Renal pelvis (tissue), 4 donors: ENCODE measurements around the gene ENGASE. TPM values are rescaled to one million over a fixed set of nuclear protein-coding genes. Genes with fewer than 3 reads are reported as not detected.

Experiments
- DNase-seq: peaks from one replicate; pipeline ENCODE4 v3.0.0-alpha.2; 2013
- polyA plus RNA-seq, 3 donors: library from polyadenylated mRNA; unstranded; fragments of 120-200 nt; gene quantifications; one replicate each; pipeline ENCODE4 v1.2.1, GENCODE V29; 2013; ENCODE audit not compliant: insufficient read length in 3 of 3

Gene ENGASE
- polyA plus RNA-seq, 3 donors, result 14.9 to 24.5 (median 20.7) TPM

DNA sequence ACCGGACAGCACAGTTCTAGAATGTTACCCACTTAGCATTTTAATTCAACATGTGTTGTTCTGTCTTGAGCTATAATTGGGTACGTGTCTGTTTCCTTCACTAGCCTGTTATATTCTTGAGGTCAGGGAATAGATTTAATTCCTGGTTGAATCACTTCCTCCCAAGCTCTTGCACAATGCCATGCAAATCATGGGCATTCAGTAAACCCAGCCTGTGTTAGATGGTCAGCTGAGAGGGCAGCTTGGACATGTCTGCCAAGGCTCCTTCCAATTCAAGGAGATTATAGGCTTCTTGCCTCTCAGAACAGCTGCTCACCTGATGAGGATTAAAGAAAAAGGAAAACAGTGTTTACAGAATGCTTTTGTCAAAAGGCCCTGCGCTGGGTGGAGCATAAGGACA, 38.0 kb upstream of the ENGASE start:
- no peak for DNase-seq

DNA sequence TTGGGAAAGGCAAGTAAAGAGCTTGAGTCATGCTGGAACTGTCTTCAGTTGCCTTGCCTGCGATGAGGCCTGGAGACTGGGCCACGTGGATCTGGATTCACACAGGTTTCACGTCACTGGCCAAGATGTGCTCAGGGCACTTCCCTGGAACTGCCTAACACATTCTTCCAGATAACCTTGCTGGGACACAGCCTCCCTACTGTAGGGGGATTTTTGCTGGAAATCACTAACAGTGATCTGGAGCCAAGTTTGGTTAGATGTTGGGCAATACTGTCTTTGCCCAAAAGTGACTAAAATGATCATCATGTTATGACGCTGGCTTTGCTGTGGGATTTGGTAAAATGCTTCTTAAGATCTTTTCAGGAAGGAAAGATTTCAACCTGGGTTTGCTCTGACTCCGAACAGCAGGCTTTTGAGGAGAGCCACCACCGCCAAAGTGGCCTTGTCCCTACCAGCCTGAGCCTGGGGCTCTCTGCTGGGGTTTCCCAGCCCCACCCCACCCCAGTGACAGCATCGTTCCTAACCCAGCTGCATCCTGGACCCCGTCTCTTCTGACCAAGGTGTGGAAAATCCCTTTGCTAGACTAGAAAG, 36.0 kb upstream of the ENGASE start:
- DNase-seq, result no peak

DNA sequence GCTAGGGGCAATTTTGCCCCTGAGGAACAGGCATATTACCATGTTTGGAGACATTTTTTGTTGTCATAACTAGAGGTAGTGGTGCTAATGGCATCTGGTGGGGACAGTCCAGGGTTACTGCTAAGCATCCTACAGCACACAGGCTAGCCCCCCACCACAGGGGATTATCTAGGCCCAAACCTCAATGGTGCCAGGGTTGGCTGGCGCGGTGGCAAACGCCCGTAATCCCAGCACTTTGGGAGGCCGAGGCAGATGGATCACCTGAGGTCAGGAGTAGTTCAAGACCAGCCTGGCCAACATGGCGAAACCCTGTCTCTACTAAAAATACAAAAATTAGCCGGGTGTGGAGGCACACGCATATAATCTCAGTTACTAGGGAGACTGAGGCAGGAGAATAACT, 35.5 kb upstream of the ENGASE start:
- no peak for DNase-seq

DNA sequence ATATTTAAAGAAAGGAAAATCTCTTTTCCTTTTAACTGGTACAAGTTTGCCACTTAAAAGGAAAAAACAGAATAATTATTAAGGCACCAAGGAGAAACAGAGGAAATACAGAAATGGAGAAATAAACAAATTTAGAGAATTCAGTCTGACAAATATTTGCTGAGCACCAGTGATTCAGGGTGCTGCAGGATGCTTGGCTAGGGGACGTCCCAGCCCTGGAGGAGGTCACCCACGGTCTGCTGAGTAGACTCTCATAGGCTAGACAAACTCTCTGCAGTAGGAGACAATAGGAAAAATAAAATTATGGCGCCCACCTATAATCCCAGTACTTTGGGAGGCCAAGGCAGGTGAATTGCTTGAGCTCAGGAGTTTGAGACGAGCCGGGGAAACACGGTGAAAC, 34.7 kb upstream of the ENGASE start:
- no peak for DNase-seq

DNA sequence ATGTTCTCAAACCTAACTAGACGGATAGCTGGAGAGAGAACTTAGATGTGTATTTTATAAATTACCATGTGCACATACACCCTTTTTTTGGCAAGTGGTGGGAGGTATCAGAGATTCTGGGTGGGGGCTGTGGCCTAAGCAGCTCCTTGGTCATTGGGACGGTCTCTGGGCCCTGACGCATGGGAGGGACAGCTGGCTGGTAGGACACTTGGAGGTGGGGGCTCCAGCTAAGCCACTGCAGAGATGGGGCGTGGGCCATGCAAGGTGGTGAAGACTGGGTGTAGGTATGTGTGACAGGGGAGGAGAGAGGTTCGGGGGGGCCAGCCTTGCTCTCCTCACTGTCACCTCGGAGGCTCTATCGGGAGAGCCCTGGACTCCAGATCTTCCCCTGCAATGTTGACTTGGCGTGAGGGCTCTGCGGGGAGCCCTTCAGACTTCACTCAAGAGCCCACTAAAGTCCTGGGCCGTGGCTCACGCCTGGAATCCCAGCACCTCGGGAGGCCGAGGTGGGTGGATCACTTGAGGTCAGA, 33.5 kb upstream of the ENGASE start:
- no peak for DNase-seq

DNA sequence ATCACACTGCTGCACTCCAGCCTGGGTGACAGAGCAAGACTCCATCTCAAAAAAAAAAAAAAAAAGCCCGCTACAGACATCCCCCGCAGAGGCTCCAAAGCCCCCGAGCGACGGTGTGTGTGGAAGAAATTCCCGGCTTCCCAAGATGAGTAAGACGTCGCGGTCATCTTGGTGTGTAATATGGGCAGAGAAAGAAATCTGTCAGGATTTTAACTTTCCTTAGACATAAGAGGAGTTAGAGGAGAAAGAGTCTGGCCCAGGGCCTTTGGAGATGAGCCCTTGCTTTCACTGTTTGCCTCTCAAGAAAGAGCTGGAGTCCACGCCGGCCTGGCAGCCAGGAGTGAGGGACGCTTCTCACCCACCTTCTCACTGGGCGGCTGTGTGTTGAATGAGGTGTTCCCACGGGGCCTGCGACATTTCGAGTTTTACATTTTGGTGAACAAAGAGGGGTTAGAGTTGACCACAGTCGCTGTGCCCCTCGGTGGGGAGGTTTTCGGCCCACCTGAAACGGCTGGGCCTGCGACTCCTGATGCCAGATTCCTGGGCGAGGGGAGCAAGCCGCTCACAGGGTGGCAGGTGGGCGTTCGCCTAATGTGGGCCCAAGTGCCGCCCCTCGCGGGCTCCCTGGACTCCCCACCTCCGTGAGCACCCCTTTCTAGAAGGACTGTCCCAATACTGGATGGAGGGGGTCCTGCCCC, 32.8 kb upstream of the ENGASE start:
- DNase-seq, result no peak

DNA sequence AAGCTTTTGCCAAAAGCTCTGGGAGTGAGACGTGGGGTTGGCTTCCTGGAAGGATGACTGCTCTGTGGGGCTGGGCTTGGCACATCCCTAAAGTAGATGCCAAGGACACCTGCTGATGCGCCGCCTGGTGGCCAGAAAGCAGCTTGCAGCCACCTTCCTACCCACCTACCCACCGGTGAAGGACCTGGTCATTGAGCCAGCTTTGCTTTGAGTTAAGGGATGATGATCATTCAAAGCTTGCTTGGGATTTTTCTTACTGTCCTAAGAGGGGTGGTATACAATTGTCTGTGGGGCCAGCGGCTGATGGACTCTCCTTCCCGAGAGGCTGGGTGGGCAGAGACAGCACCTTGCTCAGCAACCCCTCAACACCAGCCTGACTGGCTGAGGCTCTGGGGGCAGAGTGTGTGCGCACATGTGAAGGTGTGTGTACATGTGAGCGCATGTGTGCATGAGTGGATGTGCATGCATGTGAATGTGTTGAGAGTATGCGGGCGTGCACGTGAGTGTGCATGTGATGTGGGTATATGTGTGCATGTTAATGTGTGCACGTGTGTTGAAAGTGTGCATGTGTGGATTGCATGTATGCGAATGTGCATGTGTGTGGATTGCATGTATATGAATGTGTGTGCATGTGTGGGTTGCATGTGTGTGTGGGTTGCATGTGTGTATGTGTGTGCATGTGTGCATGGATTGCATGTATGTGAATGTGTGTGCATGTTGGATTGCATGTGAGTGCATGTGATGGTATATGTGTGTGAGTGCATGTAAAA, 32.0 kb upstream of the ENGASE start:
- DNase-seq, result no peak

DNA sequence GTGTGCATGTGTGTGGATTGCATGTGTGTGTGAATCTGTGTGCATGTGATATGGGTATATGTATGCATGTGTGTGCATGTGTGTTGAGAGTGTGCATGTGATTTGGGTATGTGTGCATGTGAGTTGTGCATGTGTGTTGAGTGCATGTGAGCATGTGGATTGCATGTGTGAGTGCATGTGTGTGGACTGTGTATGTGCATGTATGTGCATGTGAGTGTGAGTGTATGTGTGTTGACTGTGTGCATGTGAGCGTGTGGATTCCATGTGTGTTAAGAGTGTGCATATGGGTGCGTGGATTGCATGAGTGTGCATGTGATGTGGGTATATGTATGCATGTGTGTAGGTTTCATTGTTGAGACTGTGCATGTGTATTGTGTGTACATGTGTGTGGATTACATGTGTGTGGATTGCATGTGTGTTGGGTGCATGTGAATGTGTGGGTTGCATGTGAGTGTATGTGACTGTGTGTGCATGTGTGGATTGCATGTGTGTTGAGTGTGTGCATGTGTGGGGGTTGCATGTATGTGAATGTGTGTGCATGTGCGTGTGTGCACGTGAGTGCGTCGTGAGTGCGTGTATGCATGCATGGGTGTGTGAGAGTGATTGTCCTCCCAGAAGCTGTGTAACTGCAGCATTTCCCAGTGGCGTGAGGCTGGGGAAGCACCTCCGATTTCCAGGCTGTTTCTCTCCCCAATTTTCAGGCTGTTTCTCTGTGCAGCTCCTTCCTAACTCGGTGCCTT, 31.3 kb upstream of the ENGASE start:
- DNase-seq, result no peak

DNA sequence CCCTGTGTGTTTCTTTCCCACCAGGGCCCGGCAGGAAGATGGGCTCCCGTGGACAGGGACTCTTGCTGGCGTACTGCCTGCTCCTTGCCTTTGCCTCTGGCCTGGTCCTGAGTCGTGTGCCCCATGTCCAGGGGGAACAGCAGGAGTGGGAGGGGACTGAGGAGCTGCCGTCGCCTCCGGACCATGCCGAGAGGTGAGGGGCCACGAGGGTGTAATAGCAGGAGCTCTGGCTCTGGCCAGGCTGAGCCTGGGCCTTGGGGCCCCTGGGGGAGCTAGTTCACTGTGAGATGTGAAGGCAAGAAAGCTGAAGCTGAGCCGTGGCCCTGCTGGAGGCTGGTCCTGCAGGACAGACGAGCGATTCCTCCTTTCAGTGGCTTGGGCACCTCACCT, 30.7 kb upstream of the ENGASE start:
- no peak for DNase-seq

DNA sequence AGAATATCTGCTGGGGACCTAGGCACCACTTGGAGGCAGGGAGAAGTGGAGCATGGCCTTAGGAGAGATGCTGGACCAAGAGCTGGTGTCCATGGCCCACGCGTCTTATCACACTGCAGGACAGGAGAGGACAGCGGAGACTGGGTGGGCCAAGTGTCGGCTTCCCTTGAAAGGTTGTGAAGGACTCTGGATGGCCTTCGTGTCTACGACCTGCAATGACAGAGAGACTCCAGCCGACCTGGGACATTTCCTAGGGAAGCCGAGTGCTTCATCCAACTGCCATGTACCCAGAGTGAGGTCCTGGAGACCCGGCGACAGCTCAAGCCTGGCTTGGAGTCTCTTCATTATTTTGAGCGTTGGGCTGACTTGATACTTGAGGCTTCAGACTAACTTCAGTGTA, 30.2 kb upstream of the ENGASE start:
- DNase-seq, result no peak

DNA sequence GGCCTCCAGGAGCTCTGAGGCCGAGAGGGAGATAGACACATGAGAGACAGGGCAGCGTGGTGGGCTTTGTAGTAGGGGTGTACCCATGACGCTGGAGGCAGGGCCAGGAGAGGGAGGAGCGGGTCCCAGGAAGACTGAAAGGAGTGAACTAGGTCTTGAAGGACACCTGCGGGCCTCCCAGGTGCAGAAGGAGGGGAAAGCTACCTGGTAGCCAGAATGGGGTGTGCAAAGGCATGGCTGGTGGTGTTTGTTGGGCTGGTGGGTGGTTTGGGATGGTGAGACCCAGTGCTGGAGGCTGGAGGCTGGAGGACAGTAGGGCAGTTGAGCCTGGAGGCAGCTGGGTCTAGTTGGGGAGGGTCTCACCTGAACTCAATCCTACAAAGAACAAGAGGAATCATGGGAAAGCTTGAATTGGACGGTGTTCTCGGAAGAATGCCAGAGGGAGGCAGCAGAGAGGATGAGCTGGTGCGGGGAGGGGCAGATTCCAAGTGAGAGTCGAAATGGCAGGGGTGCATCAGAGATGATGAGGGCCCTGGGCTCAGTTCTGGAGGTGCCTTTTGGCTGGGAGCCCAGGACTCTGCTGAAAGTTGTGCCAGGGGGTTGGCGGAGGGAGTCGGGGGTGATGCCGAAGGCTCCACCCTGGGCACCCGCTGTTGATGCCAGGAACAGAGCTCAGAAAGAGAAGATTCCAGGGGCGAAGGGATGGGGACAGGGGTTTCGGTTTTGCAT, 29.5 kb upstream of the ENGASE start:
- no peak for DNase-seq

DNA sequence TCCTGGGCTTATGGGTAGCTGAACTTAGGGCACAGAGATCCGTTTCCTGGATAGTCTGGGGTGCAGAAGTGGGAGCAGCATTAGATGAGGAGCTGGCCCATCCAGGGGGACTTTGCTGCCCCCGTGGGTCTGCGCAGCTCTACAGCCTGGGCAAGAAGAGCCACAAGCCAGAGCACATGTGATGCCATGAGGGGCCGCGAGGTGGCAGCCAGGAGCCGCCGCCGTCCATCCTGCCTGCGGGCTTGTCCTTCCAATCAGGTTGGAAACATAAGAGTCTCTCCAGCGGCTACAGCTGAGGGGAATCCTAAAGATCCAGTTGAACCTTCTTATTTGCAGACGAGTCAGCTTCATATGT, 28.8 kb upstream of the ENGASE start:
- DNase-seq, result no peak

DNA sequence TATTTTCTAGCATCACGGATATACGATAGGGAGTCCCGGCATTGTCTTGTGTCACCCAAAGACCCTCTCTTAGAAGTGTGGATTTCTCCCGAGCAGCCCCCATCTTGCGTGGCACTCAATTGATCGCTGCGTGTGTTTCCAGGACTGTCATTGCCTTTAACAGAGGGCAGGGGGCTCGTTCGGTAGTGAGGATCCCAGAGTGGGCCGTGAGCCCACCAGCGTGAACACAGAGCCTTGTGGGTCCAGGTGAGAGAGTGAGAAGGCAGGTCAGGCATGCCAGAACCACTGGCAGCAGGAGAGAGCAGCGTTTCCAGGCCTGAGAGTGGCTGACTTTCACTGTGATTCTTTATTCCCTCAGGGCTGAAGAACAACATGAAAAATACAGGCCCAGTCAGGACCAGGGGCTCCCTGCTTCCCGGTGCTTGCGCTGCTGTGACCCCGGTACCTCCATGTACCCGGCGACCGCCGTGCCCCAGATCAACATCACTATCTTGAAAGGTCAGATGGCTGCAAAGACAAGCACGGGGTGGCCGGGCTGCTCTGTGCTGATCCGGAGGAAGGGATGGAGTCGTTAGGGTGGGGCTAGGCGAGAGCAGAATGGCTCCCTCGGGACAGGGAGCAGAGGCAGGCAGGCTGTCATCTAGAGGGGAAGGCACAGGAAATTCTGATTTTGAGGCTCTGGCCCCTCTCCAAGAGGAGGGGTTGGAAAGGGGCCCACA, 28.3 kb upstream of the ENGASE start:
- no peak for DNase-seq

DNA sequence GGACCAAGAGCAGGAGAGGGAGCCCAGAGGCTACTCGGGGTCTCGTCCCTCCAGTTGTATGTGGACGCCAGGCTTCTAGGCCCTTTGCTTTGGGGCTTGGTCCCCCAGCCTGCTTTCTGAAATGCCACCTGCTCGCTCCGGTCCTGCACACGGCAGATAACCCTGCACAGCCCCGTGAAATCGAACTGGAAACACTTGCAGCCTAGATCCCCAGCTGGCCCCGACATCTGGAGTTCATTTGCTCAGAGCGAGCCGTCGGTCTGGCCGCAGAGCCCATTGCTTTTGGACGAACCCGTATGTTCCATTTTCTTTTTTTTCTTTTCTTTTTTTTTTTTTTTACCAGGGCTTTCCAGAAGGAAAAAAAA, 27.7 kb upstream of the ENGASE start:
- DNase-seq, result no peak

DNA sequence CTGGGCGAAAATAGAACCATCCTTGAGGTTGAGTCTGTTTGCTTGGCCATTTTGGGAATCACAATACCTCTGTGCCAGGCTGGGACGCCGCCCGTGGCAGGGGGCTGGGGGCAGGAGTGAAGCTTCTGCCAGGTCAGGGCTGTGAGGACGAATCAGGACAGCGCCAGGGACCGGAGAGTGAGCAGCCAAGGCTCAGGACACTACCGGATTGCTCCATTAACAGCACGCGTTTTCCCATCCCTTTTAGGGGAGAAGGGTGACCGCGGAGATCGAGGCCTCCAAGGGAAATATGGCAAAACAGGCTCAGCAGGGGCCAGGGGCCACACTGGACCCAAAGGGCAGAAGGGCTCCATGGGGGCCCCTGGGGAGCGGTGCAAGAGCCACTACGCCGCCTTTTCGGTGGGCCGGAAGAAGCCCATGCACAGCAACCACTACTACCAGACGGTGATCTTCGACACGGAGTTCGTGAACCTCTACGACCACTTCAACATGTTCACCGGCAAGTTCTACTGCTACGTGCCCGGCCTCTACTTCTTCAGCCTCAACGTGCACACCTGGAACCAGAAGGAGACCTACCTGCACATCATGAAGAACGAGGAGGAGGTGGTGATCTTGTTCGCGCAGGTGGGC, 27.2 kb upstream of the ENGASE start:
- no peak for DNase-seq

DNA sequence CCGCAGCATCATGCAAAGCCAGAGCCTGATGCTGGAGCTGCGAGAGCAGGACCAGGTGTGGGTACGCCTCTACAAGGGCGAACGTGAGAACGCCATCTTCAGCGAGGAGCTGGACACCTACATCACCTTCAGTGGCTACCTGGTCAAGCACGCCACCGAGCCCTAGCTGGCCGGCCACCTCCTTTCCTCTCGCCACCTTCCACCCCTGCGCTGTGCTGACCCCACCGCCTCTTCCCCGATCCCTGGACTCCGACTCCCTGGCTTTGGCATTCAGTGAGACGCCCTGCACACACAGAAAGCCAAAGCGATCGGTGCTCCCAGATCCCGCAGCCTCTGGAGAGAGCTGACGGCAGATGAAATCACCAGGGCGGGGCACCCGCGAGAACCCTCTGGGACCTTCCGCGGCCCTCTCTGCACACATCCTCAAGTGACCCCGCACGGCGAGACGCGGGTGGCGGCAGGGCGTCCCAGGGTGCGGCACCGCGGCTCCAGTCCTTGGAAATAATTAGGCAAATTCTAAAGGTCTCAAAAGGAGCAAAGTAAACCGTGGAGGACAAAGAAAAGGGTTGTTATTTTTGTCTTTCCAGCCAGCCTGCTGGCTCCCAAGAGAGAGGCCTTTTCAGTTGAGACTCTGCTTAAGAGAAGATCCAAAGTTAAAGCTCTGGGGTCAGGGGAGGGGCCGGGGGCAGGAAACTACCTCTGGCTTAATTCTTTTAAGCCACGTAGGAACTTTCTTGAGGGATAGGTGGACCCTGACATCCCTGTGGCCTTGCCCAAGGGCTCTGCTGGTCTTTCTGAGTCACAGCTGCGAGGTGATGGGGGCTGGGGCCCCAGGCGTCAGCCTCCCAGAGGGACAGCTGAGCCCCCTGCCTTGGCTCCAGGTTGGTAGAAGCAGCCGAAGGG, 26.4 kb upstream of the ENGASE start:
- DNase-seq, result no peak

DNA sequence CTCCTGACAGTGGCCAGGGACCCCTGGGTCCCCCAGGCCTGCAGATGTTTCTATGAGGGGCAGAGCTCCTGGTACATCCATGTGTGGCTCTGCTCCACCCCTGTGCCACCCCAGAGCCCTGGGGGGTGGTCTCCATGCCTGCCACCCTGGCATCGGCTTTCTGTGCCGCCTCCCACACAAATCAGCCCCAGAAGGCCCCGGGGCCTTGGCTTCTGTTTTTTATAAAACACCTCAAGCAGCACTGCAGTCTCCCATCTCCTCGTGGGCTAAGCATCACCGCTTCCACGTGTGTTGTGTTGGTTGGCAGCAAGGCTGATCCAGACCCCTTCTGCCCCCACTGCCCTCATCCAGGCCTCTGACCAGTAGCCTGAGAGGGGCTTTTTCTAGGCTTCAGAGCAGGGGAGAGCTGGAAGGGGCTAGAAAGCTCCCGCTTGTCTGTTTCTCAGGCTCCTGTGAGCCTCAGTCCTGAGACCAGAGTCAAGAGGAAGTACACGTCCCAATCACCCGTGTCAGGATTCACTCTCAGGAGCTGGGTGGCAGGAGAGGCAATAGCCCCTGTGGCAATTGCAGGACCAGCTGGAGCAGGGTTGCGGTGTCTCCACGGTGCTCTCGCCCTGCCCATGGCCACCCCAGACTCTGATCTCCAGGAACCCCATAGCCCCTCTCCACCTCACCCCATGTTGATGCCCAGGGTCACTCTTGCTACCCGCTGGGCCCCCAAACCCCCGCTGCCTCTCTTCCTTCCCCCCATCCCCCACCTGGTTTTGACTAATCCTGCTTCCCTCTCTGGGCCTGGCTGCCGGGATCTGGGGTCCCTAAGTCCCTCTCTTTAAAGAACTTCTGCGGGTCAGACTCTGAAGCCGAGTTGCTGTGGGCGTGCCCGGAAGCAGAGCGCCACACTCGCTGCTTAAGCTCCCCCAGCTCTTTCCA, 25.5 kb upstream of the ENGASE start:
- DNase-seq, result no peak

DNA sequence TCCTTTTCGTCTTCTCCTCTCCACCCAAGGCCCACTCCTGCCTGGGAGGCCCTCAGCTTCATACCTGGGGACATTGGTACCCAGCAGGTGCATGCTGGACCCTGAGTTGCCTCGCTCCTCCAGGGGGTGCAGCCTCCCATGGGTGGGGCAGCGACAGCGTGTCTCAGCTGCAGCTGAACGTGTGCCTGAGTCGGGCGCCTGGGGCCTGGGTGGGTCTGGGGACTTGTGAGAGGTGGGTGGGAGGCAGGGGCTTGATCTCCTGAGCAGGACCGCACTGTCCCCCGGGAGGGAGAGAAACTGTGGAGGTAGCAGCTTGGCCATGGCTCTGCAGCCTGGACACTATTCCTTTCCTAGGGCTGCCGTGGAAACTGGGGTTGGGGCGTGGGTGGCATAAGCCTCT, 24.8 kb upstream of the ENGASE start:
- no peak for DNase-seq
